ENCODE measurements around the gene NOTCH4.
"Not testable (repeated sequence)": the region's sequence is repeated elsewhere in the genome, so short reads cannot be mapped to it uniquely, and the experiment has no call there.

NOTCH4 gene

DNA sequence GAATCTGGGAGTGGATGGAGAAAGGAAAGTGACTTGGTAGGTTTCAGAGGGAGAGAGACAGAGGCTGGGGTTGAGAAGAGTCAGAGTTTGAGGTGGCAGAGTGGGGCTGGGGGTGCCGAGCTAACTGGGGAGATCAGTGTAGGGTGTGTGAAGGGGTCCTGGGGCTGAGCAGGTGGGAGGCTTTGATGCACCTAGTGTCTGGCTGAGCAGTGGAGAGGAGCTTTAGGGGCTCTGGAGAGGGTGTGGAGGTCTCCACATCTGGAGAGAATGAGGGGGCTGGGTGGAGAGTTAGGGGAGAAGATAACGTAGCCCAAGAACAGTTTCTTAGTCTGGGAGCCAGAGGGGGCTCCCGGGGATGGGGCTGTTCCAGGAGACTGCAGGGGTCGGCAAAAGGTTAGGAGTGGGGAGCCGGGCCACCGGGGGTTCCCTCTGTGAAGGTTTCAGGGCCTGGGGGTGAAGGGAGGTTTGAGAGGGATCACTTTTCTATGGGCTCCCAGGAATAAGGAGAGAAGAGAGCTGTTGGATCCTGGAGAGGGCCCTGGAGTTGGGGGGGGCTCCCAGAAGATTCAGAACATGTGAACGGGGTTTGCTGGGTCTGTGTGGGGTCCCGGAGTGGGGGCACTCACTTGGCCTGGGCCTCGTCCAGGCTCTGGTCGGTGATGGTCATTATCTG lies 34.7 kb downstream of the NOTCH4 start:
- peak overlapping the region; percentile 79 for H3K4me3 ChIP-seq (ENCODE audit: low read length)
- TF ChIP-seq, protein P1, sequence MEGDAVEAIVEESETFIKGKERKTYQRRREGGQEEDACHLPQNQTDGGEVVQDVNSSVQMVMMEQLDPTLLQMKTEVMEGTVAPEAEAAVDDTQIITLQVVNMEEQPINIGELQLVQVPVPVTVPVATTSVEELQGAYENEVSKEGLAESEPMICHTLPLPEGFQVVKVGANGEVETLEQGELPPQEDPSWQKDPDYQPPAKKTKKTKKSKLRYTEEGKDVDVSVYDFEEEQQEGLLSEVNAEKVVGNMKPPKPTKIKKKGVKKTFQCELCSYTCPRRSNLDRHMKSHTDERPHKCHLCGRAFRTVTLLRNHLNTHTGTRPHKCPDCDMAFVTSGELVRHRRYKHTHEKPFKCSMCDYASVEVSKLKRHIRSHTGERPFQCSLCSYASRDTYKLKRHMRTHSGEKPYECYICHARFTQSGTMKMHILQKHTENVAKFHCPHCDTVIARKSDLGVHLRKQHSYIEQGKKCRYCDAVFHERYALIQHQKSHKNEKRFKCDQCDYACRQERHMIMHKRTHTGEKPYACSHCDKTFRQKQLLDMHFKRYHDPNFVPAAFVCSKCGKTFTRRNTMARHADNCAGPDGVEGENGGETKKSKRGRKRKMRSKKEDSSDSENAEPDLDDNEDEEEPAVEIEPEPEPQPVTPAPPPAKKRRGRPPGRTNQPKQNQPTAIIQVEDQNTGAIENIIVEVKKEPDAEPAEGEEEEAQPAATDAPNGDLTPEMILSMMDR (conservative IDR thresholded peaks at IDR 0.05; ENCODE audit: low read length) = no peak
- no peak for DNase-seq (ENCODE audit: low read depth)

DNA sequence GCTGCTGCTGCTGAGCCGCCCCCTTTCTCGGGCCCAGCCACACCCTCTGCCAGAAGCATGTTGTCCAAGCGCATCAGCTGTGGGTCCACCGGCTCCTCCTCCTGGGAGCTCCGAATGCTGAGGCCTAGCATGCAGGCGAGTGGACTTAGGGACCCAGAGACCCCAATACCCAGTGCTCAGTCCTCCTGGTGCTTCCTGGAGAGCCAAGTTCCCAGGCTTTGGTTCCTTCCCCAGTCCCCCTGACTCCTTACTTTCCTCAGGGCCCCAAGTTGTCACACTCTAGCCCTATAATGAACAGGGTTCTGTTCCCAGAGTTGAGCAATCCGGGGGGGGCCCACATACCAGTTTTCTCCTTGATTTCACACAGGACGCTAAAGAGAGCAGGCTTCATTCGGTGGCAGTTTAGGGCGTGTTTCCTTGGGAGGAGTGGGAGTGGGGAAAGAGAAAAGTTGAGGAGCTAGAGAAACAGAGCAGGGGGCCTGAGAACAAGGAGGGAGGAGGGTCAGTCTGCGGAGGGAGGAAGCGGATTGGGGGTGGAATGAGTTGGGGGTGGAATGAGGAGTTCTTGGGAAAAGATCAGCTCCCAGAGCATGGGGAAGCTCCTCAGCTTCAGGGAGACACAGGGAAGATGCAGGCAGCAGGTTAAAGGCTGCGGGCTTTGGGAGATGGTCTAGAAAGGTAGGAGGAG lies 35.3 kb downstream of the NOTCH4 start:
- H3K4me3 ChIP-seq (ENCODE audit: low read length) = peak overlapping the region; percentile 79
- DNase-seq (ENCODE audit: low read depth) = peak; percentile 34
- TF ChIP-seq, protein P1 (conservative IDR thresholded peaks at IDR 0.05; ENCODE audit: low read length) = no peak; the same call in 1 of the 2 replicates

DNA sequence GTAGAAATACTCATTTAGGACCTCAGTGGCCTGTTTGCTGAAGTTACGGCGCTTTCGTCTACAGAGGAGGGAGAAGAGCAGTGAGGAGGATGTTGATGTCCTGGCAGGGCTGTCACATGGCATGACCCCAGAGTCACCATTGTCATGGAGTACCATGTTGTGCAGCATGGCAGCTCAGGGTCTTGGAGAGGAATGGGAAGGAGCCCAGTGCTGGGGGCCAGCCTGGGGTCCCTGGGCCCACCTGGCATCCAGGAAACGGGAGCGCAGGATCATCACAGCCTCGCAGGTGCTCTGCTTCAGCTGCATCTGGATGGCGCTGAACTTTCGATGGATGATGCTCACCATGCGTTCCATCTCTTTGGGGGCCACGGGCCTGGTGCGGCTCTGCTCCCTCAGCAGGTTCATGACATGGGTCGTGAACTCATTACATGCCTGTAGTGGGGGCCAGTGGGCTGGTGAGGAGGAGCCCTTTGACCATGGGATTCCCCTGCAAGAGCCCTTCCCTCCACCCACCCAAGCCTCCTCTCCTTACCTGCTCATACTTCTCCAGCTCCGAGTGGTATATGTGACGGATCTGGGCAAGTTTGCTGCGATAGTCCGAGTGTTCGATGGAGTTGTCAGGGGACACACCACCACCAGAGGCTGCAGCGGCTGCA lies 36.0 kb downstream of the NOTCH4 start:
- DNase-seq (ENCODE audit: low read depth) = not testable (repeated sequence)
- peak overlapping the region; percentile 79 for H3K4me3 ChIP-seq (ENCODE audit: low read length)

DNA sequence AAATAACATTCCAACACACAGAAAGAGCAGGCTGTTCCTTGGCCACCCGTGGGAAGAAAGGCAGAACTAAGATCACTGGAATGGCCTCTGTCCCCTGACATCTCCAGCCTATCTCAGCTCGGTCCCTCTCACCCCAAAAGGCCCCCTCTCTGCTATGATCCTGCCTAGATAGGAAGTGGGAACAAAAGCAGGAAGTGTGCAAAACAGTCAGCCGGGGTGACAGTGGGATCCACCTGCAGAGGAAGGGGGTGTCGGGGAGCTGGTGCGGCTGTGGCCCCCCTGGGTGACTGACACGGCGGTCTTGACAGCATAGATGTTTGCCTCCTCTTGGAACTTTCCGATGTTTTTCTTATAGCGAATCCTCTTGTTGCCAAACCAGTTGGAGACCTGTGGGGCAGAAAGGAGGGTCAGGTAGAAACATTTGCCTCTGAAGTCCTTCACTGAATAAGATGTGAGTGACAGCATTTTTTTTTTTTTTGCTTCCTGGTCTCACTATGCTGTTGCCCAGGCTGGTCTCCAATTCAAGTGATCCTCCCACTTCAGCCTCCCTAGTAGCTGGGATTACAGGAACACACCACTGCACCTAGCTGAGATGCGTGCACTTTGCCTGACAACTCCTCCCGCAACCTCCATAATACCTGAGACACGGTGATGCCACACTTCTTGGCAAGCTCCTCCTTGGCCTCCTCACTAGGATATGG lies 36.7 kb downstream of the NOTCH4 start:
- TF ChIP-seq, protein P1 (conservative IDR thresholded peaks at IDR 0.05; ENCODE audit: low read length) = no peak
- DNase-seq (ENCODE audit: low read depth) = no peak
- no peak overlapping the region for H3K4me3 ChIP-seq (ENCODE audit: low read length)

DNA sequence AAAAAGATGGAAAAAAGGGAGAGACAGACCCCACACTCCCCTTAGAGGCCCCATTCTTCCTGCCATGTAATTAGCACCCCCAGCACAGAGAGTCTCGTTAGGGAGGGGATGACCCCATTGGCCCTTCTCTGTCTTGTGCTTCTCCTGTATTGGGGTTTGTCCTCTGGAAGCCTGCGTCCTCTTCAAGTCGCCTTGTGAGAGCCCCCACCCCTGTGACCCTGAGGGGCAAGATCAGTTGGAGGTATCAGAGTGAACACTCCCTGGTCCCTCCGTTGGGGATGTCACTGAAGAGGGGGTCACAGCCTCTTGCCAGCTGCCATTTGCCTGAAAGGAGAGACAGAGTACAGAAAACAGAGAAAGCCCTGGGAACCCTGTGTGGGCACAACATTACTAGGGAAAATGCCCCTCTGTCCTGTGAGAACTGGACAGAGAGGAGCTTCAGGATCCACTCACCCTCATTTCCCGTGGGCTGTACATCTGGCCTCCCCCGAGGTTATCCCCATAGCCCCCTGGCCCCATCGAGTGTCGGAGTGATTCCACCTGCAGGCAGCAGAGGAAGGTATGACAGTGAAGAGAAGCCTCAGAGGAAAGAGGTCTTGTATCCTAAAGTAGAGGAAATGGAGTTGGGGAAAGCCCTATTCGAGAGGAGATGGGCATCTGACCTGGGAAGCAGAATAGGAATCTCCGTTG lies 37.6 kb downstream of the NOTCH4 start:
- not testable (repeated sequence) for DNase-seq (ENCODE audit: low read depth); H3K4me3 ChIP-seq (ENCODE audit: low read length)

DNA sequence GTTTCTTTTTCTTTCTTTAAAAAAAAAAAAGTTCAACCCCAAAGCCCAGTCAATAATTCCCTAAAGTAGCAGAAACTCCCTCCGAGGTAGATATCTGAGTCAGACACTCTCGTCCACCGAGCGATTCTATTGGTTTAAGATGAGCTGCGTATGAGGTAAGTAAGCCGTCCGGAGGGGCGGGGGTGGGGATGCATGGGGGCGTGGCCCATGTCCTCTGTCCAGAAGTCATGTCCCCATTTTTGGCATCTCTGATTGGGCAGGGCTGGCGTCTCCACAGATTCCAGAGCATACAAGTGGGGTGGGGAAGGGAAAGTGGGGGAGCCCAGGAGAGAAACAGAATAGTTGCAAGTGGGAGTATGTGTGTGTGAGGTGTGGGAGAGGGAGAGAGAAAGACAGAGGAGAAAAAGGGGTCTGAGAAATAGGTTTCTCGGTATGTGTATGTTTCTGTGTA lies 38.2 kb downstream of the NOTCH4 start:
- not testable (repeated sequence) for H3K4me3 ChIP-seq (ENCODE audit: low read length)
- peak; percentile 88 for DNase-seq (ENCODE audit: low read depth)

DNA sequence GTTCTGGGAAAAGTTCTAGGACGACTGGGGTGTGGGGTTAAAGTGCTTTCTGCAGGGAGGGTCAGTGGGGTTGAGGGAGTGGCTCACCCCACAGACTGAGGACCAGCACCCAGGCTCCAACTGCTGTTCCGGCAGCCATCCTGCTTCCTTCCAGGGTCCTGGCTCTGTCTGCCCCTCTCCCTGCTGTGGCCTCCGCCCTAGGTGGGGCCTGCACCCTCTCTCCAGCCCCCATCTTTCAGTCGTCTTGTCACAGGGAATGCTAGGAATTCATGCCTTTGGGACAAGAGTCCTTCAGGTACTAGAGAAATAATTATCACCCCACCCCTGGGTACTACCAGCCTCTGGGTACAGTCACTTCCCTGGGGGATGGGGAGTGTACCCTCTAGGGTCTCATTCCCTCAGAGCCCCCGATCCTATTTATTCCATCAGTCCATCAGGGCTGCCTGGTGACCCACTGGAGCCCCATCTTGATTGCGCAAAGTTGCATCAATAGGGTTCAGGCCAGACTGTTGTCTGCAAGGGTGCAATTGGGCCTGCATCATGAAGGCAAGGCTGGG lies 39.7 kb downstream of the NOTCH4 start, which contains the start of gene AGER:
Gene AGER (minus strand): TSS at position 170 of the 557 bp plus-strand sequence. CDS start 31 bp downstream, at position 139.
- TF ChIP-seq, protein P1 (conservative IDR thresholded peaks at IDR 0.05; ENCODE audit: low read length) = no peak
- no peak for DNase-seq (ENCODE audit: low read depth)
- no peak within 1 kb of the TSS for H3K4me3 ChIP-seq (ENCODE audit: low read length)
